ENCODE data around the gene SAA1.
"Not testable (repeated sequence)": the region's sequence is repeated elsewhere in the genome, so short reads cannot be mapped to it uniquely, and the experiment has no call there.

SAA1 gene

DNA sequence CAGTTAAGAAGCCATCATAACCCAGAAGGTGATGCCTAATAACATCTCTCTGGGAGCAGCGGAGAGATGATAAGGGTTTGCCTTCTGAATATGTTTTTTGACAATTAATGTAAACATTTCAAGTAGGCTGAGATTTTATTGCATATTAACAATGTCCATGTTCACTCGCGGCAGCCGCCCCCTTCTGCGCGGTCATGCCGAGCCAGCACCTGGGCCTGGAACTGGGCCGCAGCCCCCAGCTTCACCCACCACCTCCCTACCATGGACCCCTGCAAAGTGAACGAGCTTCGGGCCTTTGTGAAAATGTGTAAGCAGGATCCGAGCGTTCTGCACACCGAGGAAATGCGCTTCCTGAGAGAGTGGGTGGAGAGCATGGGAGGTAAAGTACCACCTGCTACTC, 4.3 kb upstream of the SAA1 start:
- no peak for FAIRE-seq

DNA sequence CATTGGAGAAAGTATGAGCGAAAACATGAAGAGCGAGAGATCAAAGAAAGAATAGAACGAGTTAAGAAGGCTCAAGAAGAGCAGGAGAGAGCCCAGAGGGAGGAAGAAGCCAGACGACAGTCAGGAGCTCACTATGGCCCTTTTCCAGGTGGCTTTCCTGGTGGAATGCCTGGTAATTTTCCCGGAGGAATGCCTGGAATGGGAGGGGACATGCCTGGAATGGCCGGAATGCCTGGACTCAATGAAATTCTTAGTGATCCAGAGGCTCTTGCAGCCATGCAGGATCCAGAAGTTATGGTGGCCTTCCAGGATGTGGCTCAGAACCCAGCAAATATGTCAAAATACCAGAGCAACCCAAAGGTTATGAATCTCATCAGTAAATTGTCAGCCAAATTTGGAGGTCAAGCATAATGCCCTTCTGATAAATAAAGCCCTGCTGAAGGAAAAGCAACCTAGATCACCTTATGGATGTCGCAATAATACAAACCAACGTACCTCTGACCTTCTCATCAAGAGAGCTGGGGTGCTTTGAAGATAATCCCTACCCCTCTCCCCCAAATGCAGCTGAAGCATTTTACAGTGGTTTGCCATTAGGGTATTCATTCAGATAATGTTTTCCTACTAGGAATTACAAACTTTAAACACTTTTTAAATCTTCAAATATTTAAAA, 3.2 kb upstream of the SAA1 start:
- not testable (repeated sequence) for FAIRE-seq

DNA sequence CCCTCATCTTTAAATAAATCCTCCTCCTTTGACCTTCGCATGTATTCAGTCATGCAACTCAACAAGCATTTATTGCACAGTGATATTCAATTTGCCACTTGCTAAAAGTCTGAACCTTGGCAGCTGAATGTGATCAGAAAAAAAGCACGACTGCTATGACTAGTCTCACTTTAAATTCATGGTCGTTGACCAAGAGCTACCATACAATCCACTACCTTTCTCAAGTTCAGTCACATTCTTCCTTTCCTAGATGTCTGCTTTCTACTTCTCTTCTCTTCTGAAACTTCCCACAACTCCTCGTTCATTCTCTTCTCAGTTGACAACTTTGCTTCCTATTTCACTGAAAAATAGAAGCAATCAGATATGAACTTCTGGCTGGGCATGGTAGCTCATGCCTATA, 2.0 kb upstream of the SAA1 start:
- no peak for FAIRE-seq

DNA sequence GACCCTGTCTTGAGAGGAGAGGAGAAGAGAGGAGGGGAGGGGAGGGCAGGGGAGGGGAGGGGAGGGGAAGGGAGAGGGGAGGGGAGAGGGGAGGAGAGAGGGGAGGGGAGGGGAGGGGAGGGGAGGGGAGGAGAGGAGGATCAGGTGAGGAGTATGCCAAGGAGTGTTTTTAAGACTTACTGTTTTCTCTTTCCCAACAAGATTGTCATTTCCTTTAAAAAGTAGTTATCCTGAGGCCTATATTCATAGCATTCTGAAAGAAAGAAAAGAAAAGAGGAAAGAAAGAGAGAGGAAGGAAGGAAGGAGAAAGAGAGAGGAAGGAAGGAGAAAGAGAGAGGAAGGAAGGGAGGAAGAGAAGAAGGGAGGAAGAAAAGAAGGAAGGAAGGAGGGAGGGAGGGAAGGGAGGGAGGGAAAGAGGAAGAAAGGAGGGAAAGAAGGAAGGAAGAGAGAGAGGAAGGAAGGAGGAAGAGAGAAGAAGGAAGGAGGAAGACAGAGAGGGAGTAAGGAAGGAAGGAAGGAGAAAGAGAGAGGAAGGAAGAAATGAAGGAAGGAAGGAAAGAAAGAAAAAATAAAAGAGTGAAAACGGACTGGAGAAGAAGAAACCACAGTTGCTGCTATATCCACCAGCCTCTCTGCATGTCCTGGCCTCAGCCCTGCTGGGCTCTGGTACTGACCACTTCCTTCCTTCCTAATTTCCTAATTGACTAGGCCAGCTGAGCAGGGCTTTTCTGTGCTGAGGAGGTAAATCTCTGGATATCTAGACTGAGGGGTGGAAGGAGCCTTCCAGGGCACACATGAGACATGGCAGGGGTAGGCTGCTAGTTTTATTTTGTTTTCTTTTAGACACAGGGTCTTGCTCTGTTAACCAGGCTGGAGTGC, 1.1 kb upstream of the SAA1 start:
- no peak for FAIRE-seq

DNA sequence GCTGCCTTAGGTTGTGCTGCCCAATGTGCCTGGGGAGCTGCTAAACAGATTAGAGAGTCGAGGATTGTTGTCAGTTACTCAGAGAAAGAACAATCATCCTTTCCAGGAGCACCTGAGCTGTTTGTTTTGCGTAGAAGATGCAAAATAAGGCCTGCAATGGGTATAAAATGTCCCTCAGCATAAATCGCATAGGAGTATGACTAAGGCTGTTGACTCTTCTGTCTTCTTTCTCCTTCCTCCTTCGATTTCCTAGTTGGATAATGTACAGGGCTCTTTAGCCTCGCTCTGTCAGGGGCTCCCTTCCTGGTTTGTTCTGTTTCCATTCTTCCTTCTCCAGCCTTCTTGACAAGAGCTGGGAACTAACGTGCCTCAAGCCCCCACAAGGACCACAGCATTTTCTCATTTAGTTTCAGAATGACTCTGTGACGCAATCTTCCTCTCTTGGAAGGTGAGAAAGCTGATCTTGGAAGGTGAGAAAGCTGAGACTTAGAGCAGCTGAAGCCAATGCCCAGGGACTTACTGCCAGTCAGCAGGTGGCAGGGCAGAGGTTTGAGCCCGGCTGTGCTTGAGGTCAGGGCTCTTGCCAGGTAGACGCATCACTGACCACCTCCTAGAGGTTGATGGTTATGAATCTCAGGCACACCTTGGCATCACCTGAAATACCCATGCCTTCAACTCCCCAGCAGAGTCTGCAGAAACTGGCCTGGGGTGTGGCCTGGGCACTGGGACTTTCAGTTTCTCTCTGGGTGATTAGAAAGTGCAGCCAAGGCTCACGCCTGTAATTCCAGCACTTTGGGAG, 1.5 kb downstream of the SAA1 start:
- not testable (repeated sequence) for FAIRE-seq

DNA sequence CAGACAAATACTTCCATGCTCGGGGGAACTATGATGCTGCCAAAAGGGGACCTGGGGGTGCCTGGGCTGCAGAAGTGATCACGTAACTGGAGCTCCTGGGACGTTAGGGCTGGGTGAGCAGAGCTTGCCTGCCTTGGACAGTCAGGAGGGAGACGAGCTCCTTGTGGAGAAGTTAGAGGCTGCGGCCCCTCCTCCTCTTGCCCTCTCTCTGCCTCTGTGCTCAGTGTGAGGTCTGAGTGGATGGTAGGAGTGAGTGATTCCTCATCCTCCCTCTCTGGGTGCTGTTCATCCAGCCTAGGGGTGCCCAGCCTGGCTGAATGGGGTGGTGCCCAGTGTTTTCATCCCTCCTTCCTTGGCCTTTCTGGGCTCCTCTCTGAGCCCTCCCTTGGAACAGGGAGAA, 3.2 kb downstream of the SAA1 start:
- not testable (repeated sequence) for FAIRE-seq

DNA sequence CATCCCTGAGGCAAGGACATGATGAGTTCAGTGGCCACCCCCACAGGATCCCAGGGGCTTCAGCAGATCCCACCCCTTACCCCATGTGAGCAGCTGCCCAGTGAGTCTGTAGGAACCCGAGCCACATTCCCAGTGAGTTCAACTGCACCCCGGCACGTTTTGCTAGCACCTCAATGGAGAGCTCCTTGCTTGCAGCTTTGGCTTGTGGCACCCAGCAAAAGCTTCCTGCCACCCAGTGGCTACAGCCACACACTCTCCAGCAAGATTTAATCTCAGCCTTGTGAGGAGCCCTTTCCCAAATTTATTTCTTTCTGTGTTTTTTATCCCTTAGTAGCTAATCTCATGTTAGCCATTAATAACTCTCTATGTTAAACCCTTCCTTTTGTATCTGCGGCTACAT, 4.0 kb downstream of the SAA1 start:
- FAIRE-seq: no peak

DNA sequence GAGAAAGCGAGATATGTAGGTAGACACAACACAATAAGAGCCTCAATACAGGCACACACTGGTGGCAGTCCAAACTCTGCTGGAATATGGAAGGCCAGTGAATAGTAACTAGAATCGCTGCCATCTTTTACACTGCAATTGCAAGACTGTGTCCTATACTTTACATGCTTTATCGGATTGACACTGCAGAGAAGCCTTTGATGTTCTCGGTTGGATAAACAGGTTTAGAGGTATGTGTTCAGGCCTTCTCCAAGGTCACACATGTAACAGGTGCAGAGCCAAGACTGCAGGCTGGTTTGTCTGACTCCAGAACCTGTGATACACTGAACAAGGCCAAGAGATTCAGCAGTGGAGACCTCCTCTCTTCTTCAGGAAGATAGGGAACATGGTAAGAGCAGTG, 5.1 kb downstream of the SAA1 start:
- no peak for FAIRE-seq

DNA sequence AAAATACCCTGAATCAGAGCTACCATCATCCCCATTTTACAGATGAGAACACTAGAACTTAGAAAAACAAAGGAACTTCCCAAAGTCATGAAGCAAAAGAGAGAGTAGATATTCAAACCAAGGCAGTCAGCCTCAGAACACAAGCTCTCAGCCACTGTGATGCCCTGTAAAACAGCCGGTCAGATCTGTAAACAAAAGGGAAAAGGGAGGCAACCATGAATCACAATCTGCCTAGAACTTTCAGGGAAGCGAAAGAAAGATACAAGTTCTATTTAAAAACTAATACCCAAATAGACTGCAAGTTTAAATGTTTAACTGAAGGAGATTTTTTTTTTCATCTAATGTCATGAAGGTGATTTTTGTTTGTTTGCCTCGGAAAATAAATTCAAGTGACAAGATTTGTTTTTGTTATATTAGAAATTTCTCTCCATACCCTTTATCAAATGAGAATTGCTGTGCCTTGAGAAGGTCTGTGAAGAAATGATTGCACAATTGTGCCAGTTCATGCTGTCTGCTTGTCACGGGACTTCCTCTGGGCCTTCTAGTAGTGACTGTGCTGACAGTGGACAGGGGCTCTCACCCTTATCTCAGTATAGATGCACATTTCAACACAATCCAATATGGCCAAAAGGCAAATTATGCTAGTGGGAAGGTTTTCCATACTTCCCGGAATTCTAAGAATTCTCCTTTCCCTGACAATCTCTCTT, 11.7 kb downstream of the SAA1 start:
- FAIRE-seq: no peak

DNA sequence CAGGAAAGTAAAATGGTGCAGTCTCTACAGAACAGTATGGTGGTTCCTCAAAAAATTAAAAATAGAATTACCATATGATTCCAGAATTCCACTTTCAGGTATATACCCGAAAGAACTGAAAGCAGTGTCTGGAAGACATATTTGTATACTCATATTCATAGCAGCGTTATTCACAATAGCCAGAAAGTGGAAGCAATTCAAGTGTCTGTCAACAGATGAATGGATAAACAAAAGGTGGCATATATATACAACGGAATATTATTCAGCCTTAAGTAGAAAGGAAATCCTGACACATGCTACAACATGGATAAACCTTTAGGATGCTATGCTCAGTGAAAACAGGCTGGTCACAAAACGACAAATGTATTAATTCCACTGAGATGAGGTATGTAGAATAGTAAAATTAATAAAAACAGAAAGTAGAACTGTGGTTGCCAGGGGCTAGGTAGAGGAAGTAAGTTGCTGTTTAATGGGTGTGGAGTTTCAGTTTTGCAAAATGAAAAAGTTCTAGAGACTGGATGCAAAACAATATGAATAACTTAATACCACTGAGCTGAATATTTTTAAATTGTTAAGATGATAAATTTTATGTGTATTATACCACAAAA, 14.5 kb downstream of the SAA1 start:
- FAIRE-seq: no peak

DNA sequence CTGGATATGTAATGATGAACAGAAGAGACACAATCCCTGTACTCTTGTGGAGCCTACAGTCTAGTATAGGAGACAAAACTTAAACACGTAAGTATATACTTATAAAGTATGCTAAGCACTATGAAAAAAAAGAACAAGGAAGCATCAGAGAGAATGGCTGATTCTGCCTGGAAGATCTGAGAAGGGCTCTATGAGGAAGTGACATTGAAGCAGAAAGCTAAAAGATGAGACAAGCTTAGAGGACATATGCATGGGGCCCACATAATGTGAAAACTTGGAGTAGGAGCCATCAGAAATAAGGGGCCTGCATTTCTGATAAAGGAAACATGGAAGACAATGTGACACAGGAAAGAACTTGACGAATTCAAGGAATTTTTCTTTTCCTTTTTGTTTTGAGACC, 16.6 kb downstream of the SAA1 start:
- FAIRE-seq: no peak

DNA sequence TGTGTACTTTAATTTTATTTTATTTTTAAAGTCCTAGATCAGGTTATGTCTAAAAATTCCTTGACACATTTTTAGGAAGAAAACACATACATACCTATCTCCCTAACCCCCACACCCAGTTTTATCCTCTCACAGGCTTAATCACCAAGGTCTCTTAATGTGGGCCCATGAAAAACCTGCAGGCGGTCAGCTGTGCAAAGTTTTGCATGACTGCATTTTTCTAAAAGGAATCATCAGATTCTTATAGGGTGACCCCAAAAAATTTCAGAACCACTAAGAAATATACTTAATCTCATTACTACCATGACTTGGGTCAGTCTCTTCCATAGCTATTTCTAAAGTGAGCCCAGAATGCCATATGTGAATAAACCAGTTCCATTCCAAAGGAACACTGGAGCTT, 19.8 kb downstream of the SAA1 start:
- FAIRE-seq: no peak

DNA sequence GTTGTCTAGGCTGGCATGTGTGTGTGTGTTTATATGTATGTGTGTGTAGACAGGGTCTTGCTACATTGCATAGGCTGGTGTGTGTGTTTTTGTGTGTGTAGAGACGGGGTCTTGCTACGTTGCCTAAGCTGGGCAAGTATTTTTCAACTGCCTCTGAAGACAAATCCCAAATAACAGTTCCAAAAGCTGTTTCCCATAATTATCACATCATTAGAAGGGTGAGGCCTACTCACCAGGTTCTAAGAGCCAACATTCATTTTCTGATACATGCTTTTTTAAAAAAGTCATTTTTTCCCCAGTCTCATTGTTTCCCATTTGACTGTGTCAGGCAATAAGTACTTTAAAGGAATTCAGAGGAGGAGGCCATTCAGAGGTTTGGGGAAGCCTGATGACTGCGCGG, 22.8 kb downstream of the SAA1 start:
- no peak for FAIRE-seq

DNA sequence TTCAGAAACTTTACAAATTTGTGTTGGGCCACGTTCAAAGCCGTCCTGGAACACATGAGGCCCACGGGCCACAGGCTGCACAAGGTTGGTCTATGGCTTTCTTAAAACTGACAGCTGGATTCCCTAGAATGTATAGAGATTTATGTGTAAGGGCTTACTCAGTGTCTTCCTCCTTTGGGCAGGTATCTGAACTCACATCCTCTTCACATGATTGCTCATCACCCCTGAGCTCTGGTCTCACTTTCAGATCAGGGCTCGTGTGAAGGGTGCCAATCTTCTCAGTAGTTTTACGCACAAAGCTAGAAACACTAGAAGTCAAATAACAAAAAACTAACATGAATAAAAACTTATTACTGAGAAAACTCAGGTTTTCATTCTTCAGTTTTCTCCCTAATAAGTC, 28.8 kb downstream of the SAA1 start:
- no peak for FAIRE-seq

DNA sequence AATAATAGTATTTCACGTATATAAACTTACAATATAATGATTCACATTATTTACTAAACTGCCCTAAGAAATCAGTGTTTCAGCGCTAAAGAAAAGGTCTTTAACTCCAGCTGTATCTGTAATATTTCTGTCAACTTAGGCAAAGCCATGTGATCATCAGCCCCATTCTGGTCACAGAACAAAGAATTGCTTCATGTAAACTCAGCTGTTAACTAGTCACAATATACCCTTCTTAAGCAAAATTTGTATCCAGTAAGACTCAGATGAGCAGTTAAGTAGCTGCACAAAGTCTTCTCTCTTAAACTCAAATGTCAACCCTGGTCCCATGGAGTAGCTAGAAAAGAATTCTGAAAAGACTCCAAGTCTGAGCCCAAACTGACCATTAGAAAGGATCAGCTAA, 29.3 kb downstream of the SAA1 start:
- FAIRE-seq: no peak

DNA sequence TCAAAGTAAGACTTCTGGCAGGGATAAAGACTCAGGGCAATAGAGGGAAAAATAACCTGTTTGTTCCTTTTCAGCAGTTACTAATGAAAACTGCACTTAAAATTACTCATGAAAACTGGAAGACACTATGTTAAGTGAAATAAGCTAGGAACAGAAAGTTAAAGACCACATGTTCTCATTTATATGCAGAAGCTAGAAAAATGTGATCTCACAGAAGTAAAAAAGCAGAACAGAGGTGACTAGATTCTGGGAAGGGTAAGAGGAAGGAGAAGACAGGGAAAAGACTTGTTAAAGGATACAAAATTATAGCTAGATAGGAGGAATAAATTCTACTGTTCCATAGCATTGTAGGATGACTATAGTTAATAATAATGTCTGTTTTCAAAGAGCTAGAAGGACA, 33.7 kb downstream of the SAA1 start:
- FAIRE-seq: no peak

DNA sequence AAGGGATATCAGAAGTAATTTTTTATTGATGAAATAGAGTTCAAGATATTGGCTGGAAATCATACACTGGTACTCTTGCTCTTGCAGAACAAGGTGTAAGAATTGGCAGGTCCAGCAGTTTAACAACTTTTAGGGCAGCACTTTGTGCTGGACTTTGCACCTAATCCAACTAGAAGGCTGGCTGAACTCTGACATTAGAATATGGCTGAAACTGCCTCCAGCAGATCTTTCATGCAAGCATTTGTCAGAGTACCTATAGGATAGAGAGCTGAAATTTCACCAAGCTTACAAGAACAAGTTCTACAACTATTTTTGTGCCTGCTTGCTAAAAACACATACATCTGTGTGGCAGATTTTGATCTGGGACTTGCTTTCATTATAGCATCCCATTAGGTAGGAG, 38.7 kb downstream of the SAA1 start:
- FAIRE-seq: no peak

DNA sequence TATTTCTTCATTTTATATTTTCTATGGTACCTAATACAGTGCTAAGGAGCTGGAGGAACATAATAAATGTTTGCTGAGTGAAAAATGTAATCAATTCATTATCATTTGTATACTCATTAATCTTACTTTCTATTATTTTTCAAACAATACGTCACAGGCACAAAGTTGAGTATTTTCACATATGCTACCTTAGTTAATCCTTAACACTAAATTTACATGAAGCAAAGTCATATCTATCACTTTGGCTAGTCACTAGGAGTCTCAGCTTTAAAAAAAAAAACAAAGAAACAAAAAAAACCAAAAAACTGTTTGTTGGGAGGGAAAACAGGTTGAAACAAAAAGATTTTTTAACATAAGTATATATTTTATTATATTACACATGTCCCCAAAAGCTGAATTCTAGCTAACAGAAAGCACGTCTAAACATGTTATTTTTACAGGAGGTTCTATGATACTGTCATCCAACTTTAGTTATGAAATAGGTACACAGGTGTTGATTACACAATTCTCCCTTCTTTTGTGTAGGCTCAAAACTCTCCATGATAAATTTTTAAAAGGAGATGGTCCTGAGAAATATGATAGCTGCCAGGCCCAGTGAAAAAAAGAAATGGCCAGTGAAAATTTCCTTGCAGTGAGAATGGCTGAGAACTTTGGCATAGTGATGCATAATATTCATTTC, 41.5 kb downstream of the SAA1 start:
- FAIRE-seq: no peak

DNA sequence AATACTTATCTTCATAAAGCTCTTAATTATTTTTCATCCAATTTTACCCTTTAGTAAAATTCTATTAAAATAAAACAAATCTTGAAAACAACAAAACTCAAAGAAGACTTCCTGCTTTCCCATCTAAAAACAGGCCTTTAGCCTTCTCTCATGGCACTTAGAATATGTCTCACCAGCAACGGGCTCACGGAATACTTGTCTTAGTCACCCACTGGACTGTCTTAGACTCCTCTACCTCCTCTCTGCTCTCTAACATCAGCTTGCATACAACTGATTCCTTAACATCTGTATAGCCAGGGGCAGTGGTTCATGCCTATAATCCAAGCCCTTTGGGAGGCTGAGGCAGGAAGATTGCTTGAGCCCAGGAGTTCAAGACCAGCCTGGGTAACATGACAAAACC, 42.2 kb downstream of the SAA1 start:
- FAIRE-seq: no peak

DNA sequence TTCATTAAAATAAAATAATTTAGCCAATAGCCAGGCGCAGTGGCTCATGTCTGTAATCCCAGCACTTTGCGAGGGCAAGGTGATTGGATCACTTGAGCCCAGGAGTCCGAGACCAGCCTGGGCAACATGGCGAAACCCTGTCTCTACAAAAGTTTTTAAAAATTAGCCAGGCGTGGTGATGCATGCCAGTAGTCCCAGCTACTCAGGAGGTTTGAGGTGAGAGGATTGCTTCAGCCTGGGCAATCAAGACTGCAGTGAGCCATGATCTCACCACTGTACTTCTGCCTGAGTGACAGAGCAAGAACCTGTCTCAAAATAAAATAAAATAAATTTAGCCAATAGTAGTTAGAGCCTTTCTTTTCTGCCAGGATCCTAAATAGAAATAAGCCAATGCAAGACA, 43.6 kb downstream of the SAA1 start:
- no peak for FAIRE-seq

DNA sequence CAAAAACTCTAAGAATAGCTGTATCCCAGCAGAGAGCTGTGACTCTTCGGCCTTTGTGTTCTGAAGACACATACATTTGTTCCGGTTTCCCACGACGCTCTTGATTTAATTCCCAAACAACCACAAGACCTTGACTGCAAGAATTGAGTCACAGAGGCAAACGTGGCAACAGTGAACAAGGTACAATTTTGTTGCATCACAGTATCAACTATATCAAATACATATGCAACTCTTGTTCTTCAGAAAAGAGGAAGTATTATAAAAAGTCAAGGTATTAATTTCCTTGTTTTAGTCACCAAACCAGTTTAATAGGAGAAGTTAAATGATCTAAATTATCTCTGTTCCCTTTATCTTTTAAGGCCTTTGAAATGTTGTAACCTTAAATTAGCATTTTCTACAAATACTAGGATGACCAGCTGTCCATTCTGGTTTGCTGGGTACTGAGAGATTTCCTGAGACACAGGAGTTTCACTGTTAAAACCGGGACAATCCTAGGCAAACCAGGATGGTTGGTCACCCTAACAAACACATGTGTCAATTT, 44.8 kb downstream of the SAA1 start:
- FAIRE-seq: no peak

DNA sequence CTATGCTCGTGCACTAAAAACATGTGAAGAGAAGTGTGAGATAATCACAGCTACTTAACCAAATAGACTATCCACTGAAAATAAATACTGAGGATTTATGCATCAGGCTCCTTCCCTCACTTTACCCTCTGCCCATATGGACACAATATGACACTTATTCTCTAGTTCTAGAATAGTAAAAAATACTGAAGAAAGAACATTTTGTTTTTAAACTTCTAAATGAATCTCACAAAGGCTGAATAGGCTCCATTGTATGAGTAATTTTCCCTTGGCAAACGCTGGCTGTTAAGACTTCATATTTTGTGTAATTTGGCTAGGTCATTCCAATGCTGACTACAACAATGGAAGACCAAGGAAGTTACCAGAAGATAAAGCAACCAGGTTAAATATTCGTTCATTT, 45.9 kb downstream of the SAA1 start:
- no peak for FAIRE-seq

Measured in islet of Langerhans (tissue), 1 donor.